Pancreas (tissue), 10 donors: ENCODE data around the gene ZDHHC14. TPM values are rescaled to one million over a fixed set of nuclear protein-coding genes. Genes with fewer than 3 reads are reported as not detected.
A peak's percentile ranks its signal among the peaks of the same experiment; 100 is the strongest.

Source experiments
- ATAC-seq, 4 donors: fragments of 200-7000 bp; cut with Tn5 transposase; one replicate each; pipeline versions ENCODE4 v1.8.0 to v1.9.1; 2020; ENCODE audit warnings: mild to moderate bottlenecking in 4 of 4, moderate library complexity in 4 of 4
- DNase-seq, 6 donors: peaks; one replicate each; pipeline ENCODE4 v3.0.0-alpha.2; 2020
- FAIRE-seq: peaks from 2 replicates; lab custom pipeline; 2012; peaks lifted over from hg19 to GRCh38; lab: Jason Lieb, UNC
- H3K27ac ChIP-seq, 4 donors: fragments of 200-600 bp; sonication (generic); 1 replicate in 3 of 4; 2 replicates in 1 of 4; pipeline versions ENCODE4 v1.5.0 to v1.8.0; 2020
- H3K27me3 ChIP-seq, 4 donors: fragments of 200-600 bp; one replicate each; pipeline ENCODE4 v1.8.0; 2021
- H3K36me3 ChIP-seq, 3 donors: fragments of 200-600 bp; sonication (generic) in 1 of 3; one replicate each; pipeline versions ENCODE4 v1.5.0 to v1.8.0; 2020 to 2021
- H3K4me1 ChIP-seq, 3 donors: fragments of 200-600 bp; one replicate each; pipeline ENCODE4 v1.8.0; 2021
- H3K4me3 ChIP-seq, 4 donors: fragments of 200-600 bp; sonication (generic) in 2 of 4; one replicate each; pipeline versions ENCODE4 v1.5.0 to v1.8.0; 2020 to 2021
- H3K9me3 ChIP-seq, 4 donors: fragments of 200-600 bp; one replicate each; pipeline ENCODE4 v1.8.0; 2021
- whole genome bisulfite sequencing, 2 donors: extraction: QIAGEN DNeasy Blood & Tissue Kit; methylation state at CpG; one replicate each; pipeline ENCODE4 v1.1.7; 2013; 5-methylcytosine and 5-hydroxymethylcytosine counted together
- intact Hi-C, 3 donors: fragments of 100-400 bp; cut with DNase I; formaldehyde crosslinking; loops; one replicate each; pipeline versions ENCODE4 v1.11.1 to v1.14.2; 2022
- polyA plus RNA-seq, 2 donors: library from polyadenylated mRNA; stranded (reverse); fragments of 200-250 nt; gene quantifications; one replicate each; pipeline ENCODE4 v1.2.3, GENCODE V29; 2013
- total RNA-seq, 6 donors: library from RNA; stranded (reverse); fragmentation: NEBNext Ultra II Directional in 4 of 6; extraction: Animal tissue kit (Norgen Biotek cat#: 25700) in 4 of 6; gene quantifications; one replicate each; pipeline versions ENCODE4 v1.2.1 to v1.2.4, GENCODE V29; 2021 to 2023
- TF ChIP-seq, protein P1 (sequence below), 4 donors: fragments of 200-600 bp; sonication (generic) in 3 of 4; IDR thresholded peaks; one replicate each; pipeline versions ENCODE4 v1.5.0 to v1.8.0; 2021; ENCODE audit warnings: antibody characterized with exemption in 4 of 4
- donor health status: healthy with polysubstance abuse.
- donor health status: DM: no; HTN: no; CAD: no; lungs with moderate emphysema.
- donor health status: DM: no; HTN: no; CAD: no.
- donor health status: control.
- donor health status: control.
- donor health status: Bipolar disorder and iron deficiency.
- donor health status: DM: yes; HTN: yes; CAD: no.
- donor health status: DM: no; HTN: no; CAD: no.
- donor health status: DM: no; HTN: no; CAD: no.
- donor health status: DM: yes; HTN: yes; CAD: no.

Gene ZDHHC14
- total and polyA plus RNA-seq, 8 donors: 3.1 to 9.9 (median 4.5) TPM

DNA sequence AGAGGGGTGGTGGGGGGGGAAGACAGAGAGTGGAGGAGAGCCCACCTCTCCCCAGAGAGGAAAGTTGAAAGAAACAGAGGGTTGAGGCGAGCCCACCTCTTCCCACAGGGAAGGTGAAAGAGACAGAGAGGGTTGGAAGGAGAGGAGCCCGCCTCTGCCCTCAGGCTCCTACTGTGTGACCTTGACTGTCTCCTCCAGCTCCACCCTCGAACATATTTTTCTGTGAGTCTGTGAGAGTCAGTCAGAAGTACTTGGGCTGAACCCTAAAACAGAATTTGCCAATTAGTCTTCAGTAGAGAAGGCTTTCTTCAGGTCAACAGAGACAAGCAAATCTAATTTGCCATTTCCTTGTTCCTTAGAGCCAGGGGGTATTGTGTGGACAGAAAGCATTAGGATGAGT, 288.3 kb downstream of the ZDHHC14 start:
- intact Hi-C loops: loop anchor here in 1 of 3 donors (10.0 kb wide), 1 partner anchor 335 kb away; no protein-coding TSS in a partner anchor
- Histone ChIP-seq H3K4me3 (no peak overlapping the region), H3K9me3 (no peaks in the 10 kb centered on the region), H3K36me3 (no peaks in the 10 kb centered on the region), H3K27me3 (no peaks in the 10 kb centered on the region), H3K27ac (no peak overlapping the region), H3K4me1 (no peaks in the 10 kb centered on the region)
- FAIRE-seq: no peak
- TF ChIP-seq, protein P1, sequence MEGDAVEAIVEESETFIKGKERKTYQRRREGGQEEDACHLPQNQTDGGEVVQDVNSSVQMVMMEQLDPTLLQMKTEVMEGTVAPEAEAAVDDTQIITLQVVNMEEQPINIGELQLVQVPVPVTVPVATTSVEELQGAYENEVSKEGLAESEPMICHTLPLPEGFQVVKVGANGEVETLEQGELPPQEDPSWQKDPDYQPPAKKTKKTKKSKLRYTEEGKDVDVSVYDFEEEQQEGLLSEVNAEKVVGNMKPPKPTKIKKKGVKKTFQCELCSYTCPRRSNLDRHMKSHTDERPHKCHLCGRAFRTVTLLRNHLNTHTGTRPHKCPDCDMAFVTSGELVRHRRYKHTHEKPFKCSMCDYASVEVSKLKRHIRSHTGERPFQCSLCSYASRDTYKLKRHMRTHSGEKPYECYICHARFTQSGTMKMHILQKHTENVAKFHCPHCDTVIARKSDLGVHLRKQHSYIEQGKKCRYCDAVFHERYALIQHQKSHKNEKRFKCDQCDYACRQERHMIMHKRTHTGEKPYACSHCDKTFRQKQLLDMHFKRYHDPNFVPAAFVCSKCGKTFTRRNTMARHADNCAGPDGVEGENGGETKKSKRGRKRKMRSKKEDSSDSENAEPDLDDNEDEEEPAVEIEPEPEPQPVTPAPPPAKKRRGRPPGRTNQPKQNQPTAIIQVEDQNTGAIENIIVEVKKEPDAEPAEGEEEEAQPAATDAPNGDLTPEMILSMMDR (IDR thresholded peaks at IDR 0.05): no peak
- 71 to 74% methylated on average over 3 of the region's 3 CpGs for WGBS, 2 donors
- DNase-seq: no peak
- ATAC-seq: no peak

DNA sequence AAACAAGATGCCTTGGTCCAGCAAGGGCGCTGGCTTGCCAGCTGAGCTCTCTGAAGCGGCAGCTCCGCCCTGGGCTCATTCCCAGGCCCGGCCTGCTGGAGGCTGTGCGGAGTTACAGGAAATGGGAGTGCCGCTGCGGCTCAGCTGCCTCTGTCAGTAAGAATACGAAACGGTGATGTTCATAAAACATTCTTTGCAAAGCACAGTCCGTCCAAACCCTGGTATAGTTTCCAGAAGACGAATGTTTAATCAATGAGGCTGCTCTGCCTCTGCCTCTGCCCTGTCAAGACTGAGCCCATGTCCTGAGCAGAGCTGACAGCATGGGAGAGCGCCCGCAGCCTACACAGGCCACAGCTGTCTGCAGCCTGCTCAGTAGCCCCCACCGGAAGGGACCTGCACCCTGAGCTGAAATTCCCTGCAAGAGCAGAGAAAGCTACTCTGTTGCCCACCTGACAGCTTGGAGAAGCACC, 288.8 kb downstream of the ZDHHC14 start:
- intact Hi-C loops: loop anchor here in 1 of 3 donors (10.0 kb wide), 1 partner anchor 335 kb away; no protein-coding TSS in a partner anchor
- H3K4me3 ChIP-seq: no peak overlapping the region
- no peak for FAIRE-seq

DNA sequence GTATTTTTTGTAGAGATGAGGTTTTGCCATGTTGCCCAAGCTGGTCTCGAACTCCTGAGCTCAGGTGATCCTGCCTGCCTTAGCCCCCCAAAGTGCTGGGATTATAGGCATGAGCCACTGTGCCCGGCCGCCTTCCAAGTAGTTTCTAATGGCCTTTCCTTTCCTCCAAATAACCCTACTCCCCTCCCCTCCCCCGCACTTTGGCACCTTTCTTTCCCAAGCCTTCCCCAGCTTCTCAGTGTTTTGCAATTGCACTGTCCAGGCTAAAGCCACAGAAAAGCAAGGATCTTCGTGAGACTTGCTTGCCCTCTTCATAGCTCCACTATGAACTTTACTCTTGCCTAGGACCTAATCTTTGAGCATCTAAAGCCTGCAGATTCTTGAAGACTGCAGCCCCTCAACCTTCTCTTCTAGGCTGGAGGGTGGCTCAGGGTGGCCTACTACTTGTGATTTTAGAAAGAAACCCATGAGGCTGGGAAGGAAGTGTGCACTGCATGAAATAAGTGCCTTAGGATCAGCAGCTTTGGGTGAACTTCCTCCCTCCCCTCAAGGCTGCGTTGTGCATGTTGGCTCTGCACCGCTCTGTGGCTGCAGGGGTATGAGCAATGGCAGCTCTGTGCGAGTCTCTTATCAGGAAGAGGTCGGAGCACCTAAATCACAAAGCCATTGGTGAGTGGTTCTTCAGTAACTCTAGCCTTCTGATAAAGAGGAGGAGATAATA, 289.6 kb downstream of the ZDHHC14 start:
- intact Hi-C loops: no loop called here
- ATAC-seq: peak in 2 of 4 donors; percentile 18 to 40
- no peak for DNase-seq
- TF ChIP-seq, protein P1 (IDR thresholded peaks at IDR 0.05): no peak
- Histone ChIP-seq H3K9me3 (no peaks in the 10 kb centered on the region), H3K36me3 (no peaks in the 10 kb centered on the region), H3K27ac (no peak overlapping the region), H3K27me3 (no peaks in the 10 kb centered on the region), H3K4me3 (no peak overlapping the region), H3K4me1 (no peaks in the 10 kb centered on the region)
- 83 to 84% methylated on average over 9 of the region's 9 CpGs for WGBS, 2 donors
- no peak for FAIRE-seq

More for the DNA sequence above, 288.8 kb downstream of the ZDHHC14 start:
- Histone ChIP-seq H3K9me3 (no peaks in the 10 kb centered on the region), H3K27me3 (no peaks in the 10 kb centered on the region), H3K27ac (no peak overlapping the region), H3K36me3 (no peaks in the 10 kb centered on the region), H3K4me1 (no peaks in the 10 kb centered on the region)
- ATAC-seq (peak in 3 of 4 donors; percentile 61 to 84 (median 79)), DNase-seq (peak in 1 of 6 donors; percentile 28)
- TF ChIP-seq, protein P1 (IDR thresholded peaks at IDR 0.05): no peak
- WGBS, 2 donors: 73 to 74% methylated on average over 14 of the region's 14 CpGs

DNA sequence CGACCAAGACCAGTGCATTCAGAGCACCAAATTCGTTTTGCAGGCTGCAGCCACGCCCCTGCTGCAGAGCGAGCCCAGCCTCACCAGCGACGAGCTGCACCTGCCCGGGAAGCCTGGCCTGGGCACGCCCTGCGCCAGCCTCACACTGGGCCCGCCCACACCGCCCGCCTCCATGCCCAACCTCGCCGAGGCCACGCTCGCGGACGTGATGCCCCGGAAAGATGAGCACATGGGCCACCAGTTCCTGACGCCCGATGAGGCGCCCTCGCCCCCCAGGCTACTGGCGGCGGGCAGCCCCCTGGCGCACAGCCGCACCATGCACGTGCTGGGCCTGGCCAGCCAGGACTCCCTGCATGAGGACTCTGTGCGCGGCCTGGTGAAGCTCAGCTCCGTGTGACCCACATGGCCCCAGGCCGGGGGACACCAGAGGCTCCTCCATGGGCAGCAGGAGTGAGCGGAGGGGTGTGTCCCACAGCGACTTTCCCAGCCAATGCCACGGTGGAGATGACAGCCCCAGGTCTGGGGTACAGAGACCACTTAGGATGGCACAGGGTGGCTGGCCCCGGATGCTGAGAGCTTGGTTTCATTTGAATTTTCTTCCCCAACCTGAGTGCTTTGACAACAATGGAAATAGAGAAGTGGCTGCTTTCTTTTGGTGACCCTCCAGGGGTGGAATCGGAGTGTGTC, 291.9 kb downstream of the ZDHHC14 start:
- DNase-seq (no peak), FAIRE-seq (no peak), ATAC-seq (no peak)
- H3K9me3 ChIP-seq: no peaks in the 10 kb centered on the region
- H3K27me3 ChIP-seq: no peaks in the 10 kb centered on the region
- H3K27ac ChIP-seq: no peak overlapping the region
- H3K4me3 ChIP-seq: no peak overlapping the region
- WGBS, 2 donors: 93% methylated on average over 37 of the region's 37 CpGs
- TF ChIP-seq, protein P1 (IDR thresholded peaks at IDR 0.05): no peak
- H3K36me3 ChIP-seq: no peaks in the 10 kb centered on the region
- H3K4me1 ChIP-seq: no peaks in the 10 kb centered on the region
- intact Hi-C loops: no loop called here
